SK-N-SH (cell line): ENCODE measurements around the gene COX14. TPM values are rescaled to one million over a fixed set of nuclear protein-coding genes. Genes with fewer than 3 reads are reported as not detected.

Source experiments
- CTCF ChIA-PET: fragments of 300-600, 350-600 bp; formaldehyde crosslinking; extraction: SDS; loops from one replicate; lab custom pipeline; 2021; lab: Yijun Ruan, JAX
- POLR2A ChIA-PET: fragments of 350-600 bp; sonication (Branson Sonifier 250); formaldehyde crosslinking; extraction: SDS; loops from one replicate; lab custom pipeline; 2020; ENCODE audit warnings: antibody characterized with exemption, inconsistent platforms; lab: Yijun Ruan, JAX
- DNase-seq: peaks from one replicate; pipeline ENCODE4 v3.0.0; 2012
- H2AFZ ChIP-seq: fragments of 200-600 bp; sonication (generic); 2 replicates; pipeline ENCODE4 v1.8.1; 2016; ENCODE audit warnings: antibody characterized with exemption, mild to moderate bottlenecking, low read depth
- H3F3A ChIP-seq: fragments of 200-600 bp; sonication (generic); replicated peaks from 2 replicates; pipeline ENCODE3; 2016; ENCODE audit warnings: antibody characterized with exemption, mild to moderate bottlenecking; ENCODE audit not compliant: insufficient read depth
- H3K27ac ChIP-seq, 2 experiments: fragments of 200-500 bp in 1 of 2; fragments of 200-600 bp in 1 of 2; sonication (Bioruptor generic) in 1 of 2; sonication (generic), shearing (Covaris generic) in 1 of 2; 2 replicates each; pipeline versions ENCODE4 v1.5.1 to v1.6.1; 2014 to 2016; ENCODE audit warnings: low read depth in 2 of 2, inconsistent platforms in 1 of 2, low read length in 1 of 2, mild to moderate bottlenecking in 1 of 2, mixed read lengths in 1 of 2
- H3K27me3 ChIP-seq: fragments of 200-600 bp; sonication (generic), shearing (Covaris generic); 2 replicates; pipeline ENCODE4 v1.6.1; 2016; ENCODE audit warnings: mixed run types; ENCODE audit not compliant: insufficient read depth
- H3K36me3 ChIP-seq, 2 experiments: fragments of 200-500 bp in 1 of 2; fragments of 200-600 bp in 1 of 2; sonication (Bioruptor generic) in 1 of 2; sonication (generic) in 1 of 2; replicated peaks in 1 of 2; 2 replicates each; pipeline versions ENCODE3 to v1.5.1; 2014 to 2016; ENCODE audit warnings: low read length in 1 of 2, mild to moderate bottlenecking in 1 of 2; ENCODE audit not compliant: insufficient read depth in 2 of 2, control insufficient read depth in 1 of 2
- H3K4me1 ChIP-seq, 2 experiments: fragments of 200-500 bp in 1 of 2; fragments of 200-600 bp in 1 of 2; sonication (Bioruptor generic) in 1 of 2; sonication (generic), shearing (Covaris generic) in 1 of 2; 2 replicates each; pipeline versions ENCODE4 v1.5.1 to v1.6.1; 2014 to 2016; ENCODE audit warnings: low read depth in 1 of 2, low read length in 1 of 2, mixed run types in 1 of 2; ENCODE audit not compliant: insufficient read depth in 2 of 2, control insufficient read depth in 1 of 2
- H3K4me2 ChIP-seq: fragments of 200-600 bp; sonication (generic), shearing (Covaris generic); 2 replicates; pipeline ENCODE4 v1.6.1; 2017; ENCODE audit warnings: mixed run types
- H3K4me3 ChIP-seq, 2 experiments: fragments of 200-500 bp in 1 of 2; fragments of 200-600 bp in 1 of 2; sonication (Bioruptor generic) in 1 of 2; sonication (generic), shearing (Covaris generic) in 1 of 2; 2 replicates each; pipeline versions ENCODE4 v1.5.1 to v1.8.1; 2014 to 2016; ENCODE audit warnings: low read depth in 2 of 2, inconsistent platforms in 1 of 2, low read length in 1 of 2, mild to moderate bottlenecking in 1 of 2, mixed read lengths in 1 of 2, moderate library complexity in 1 of 2
- H3K79me2 ChIP-seq: fragments of 200-600 bp; sonication (generic); 2 replicates; pipeline ENCODE4 v1.8.1; 2017; ENCODE audit warnings: mild to moderate bottlenecking; ENCODE audit not compliant: insufficient read depth
- H3K9ac ChIP-seq: fragments of 200-600 bp; sonication (generic); 2 replicates; pipeline ENCODE4 v1.6.1; 2017; ENCODE audit warnings: mixed run types
- H3K9me2 ChIP-seq: fragments of 200-600 bp; sonication (generic); 2 replicates; pipeline ENCODE4 v1.6.1; 2017; ENCODE audit warnings: mixed run types
- H3K9me3 ChIP-seq: fragments of 200-600 bp; sonication (generic); 2 replicates; pipeline ENCODE4 v1.6.1; 2017; ENCODE audit warnings: mixed run types, mild to moderate bottlenecking, moderate library complexity
- H4K20me1 ChIP-seq: fragments of 200-600 bp; sonication (generic); 2 replicates; pipeline ENCODE4 v1.6.1; 2017; ENCODE audit warnings: mild to moderate bottlenecking, mixed run types; ENCODE audit not compliant: insufficient read depth
- ELF1 ChIP-seq: IDR thresholded peaks from 2 replicates; pipeline ENCODE4 v1.4.0; 2012
- FOXJ3 ChIP-seq: sonication (generic); formaldehyde crosslinking; IDR thresholded peaks from 2 replicates; pipeline ENCODE4 v1.5.1; 2020; ENCODE audit warnings: mild to moderate bottlenecking, missing genetic modification reagents
- FOXM1 ChIP-seq: IDR thresholded peaks from 2 replicates; pipeline ENCODE4 v1.4.0; 2012; ENCODE audit warnings: low read depth, mild to moderate bottlenecking
- GABPA ChIP-seq: IDR thresholded peaks from 2 replicates; pipeline ENCODE4 v1.4.0; 2012; ENCODE audit warnings: low read depth, mild to moderate bottlenecking
- GATA2 ChIP-seq: sonication (generic); formaldehyde crosslinking; IDR thresholded peaks from 2 replicates; pipeline ENCODE4 v1.5.0; 2020; ENCODE audit warnings: mild to moderate bottlenecking, missing genetic modification reagents
- JUND ChIP-seq: IDR thresholded peaks from 2 replicates; pipeline ENCODE4 v1.4.0; 2012
- MEF2A ChIP-seq: IDR thresholded peaks from 2 replicates; pipeline ENCODE4 v1.4.0; 2012; ENCODE audit warnings: low read depth, borderline replicate concordance
- NFIC ChIP-seq: IDR thresholded peaks from 2 replicates; pipeline ENCODE4 v1.4.0; 2012; ENCODE audit warnings: borderline replicate concordance
- NRF1 ChIP-seq: IDR thresholded peaks from 2 replicates; pipeline ENCODE4 v1.6.1; 2012; ENCODE audit warnings: low read depth, mild to moderate bottlenecking, low read length
- POLR2AphosphoS5 ChIP-seq: IDR thresholded peaks from 2 replicates; pipeline ENCODE4 v1.6.1; 2012; ENCODE audit warnings: low read depth, low read length
- RAD21 ChIP-seq: IDR thresholded peaks from 2 replicates; pipeline ENCODE4 v1.6.1; 2012; ENCODE audit warnings: mild to moderate bottlenecking, low read length
- RCOR1 ChIP-seq: fragments of 150-350 bp; IDR thresholded peaks from 2 replicates; pipeline ENCODE4 v1.6.1; 2017; ENCODE audit warnings: antibody characterized with exemption, low read length
- RXRA ChIP-seq: IDR thresholded peaks from 2 replicates; pipeline ENCODE4 v1.4.0; 2012; ENCODE audit warnings: low read depth, mild to moderate bottlenecking, borderline replicate concordance
- SIN3A ChIP-seq: IDR thresholded peaks from 2 replicates; pipeline ENCODE4 v1.6.1; 2012; ENCODE audit warnings: low read depth, mild to moderate bottlenecking, low read length, moderate library complexity, borderline replicate concordance
- TAF1 ChIP-seq: IDR thresholded peaks from 2 replicates; pipeline ENCODE4 v1.6.1; 2012; ENCODE audit warnings: low read depth, mild to moderate bottlenecking, low read length, moderate library complexity, borderline replicate concordance
- WGBS: methylation state at CpG from one replicate; pipeline ENCODE4 v1.1.6; 2017; ENCODE audit warnings: low lambda C conversion rate; 5-methylcytosine and 5-hydroxymethylcytosine counted together
- polyA plus RNA-seq, 3 experiments: library from polyadenylated mRNA; depleted of rRNA; stranded (reverse); fragments of >200 nt; gene quantifications; 2 replicates each; pipeline ENCODE4 v1.2.3, GENCODE V29; 2012
- TF ChIP-seq, protein P1 (sequence below): fragments of 150-350 bp; IDR thresholded peaks from 2 replicates; pipeline ENCODE4 v1.6.1; 2016; ENCODE audit warnings: mild to moderate bottlenecking, low read depth, low read length
- TF ChIP-seq, protein P2 (sequence below): fragments of 150-350 bp; IDR thresholded peaks from 2 replicates; pipeline ENCODE4 v1.6.1; 2017; ENCODE audit warnings: antibody characterized with exemption, low read length, low read depth, borderline replicate concordance
- TF ChIP-seq, protein P3 (sequence below): IDR thresholded peaks from 2 replicates; pipeline ENCODE4 v1.6.1; 2012; ENCODE audit warnings: mild to moderate bottlenecking, low read depth, low read length, moderate library complexity

Gene COX14
- polyA plus RNA-seq, 1 of the 3 experiments (the other 2 are of a cell fraction) = 204 TPM

DNA sequence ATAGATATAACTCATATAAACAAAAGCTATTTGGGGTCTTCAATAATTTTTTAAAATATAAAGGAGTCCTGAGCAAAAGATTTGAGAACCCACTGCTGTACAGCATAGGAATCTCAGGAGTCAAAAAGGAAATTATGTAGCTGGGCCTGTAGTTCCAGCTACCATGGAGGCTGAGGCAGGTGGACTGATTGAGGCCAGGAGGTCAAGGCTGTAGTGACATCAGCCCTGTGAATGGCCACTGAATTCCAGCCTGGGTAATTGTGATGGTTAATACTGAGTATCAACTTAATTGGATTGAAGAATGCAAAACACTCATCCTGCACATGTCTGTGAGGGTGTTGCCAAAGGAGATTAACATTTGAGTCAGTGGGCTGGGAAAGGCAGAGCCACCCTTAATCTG, 44.6 kb downstream of the COX14 start:
- H3K4me2 ChIP-seq = no peak overlapping the region
- H3K79me2 ChIP-seq = peaks cover 98% of the 10 kb centered on the region
- H3K27me3 ChIP-seq = no peaks in the 10 kb centered on the region
- ChIA-PET CTCF (interaction anchor here (1.1 to 1.8 kb wide), 4 partner anchors 10 to 158 kb away, joined by 4 to 9 read pairs (median 4); partner anchors contain the start of genes CERS5 and COX14), POLR2A (no interaction called here)
- H3K27ac ChIP-seq = no peak overlapping the region
- H3K36me3 ChIP-seq = no peaks in the 10 kb centered on the region
- no peaks in the 10 kb centered on the region for H3K9me2 ChIP-seq
- H3K9ac ChIP-seq = no peak overlapping the region
- no peak for DNase-seq
- no peak overlapping the region for H3K4me3 ChIP-seq
- H3F3A ChIP-seq = peaks cover 15% of the 10 kb centered on the region
- H2AFZ ChIP-seq = no peak overlapping the region
- H3K4me1 ChIP-seq = no peaks in the 10 kb centered on the region
- TF ChIP-seq RAD21 = no peak
- no peak for TF ChIP-seq JUND
- no peak for TF ChIP-seq NFIC
- TF ChIP-seq RXRA = no peak
- no peak for TF ChIP-seq FOXM1
- TF ChIP-seq, protein P1, sequence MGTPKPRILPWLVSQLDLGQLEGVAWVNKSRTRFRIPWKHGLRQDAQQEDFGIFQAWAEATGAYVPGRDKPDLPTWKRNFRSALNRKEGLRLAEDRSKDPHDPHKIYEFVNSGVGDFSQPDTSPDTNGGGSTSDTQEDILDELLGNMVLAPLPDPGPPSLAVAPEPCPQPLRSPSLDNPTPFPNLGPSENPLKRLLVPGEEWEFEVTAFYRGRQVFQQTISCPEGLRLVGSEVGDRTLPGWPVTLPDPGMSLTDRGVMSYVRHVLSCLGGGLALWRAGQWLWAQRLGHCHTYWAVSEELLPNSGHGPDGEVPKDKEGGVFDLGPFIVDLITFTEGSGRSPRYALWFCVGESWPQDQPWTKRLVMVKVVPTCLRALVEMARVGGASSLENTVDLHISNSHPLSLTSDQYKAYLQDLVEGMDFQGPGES = no peak
- TF ChIP-seq, protein P2, sequence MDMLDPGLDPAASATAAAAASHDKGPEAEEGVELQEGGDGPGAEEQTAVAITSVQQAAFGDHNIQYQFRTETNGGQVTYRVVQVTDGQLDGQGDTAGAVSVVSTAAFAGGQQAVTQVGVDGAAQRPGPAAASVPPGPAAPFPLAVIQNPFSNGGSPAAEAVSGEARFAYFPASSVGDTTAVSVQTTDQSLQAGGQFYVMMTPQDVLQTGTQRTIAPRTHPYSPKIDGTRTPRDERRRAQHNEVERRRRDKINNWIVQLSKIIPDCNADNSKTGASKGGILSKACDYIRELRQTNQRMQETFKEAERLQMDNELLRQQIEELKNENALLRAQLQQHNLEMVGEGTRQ = no peak
- TF ChIP-seq GABPA = no peak
- no peak for TF ChIP-seq RCOR1
- no peak for TF ChIP-seq FOXJ3 (CRISPR knock-in tag)
- TF ChIP-seq GATA2 (CRISPR knock-in tag) = no peak
- no peaks in the 10 kb centered on the region for H3K9me3 ChIP-seq
- peaks cover 44% of the 10 kb centered on the region for H4K20me1 ChIP-seq

DNA sequence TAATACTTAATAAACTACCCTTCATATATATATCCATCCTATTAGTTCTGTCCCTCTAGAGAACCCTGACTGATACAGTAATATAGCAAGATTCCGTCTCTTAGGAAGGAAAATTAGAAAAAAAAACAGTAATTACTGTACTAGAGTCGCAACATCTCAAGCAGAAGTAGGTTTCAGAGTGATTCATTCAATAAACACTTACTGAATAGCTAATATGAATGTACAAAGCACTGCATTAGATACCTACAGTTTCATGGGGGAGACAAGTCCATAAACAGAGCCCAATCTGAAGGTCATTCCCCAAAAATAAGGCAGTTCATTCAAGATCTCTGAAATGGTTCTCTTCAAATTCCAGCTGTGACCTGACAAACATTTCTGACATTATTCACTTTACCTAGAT, 45.2 kb downstream of the COX14 start:
- no peak for TF ChIP-seq GATA2 (CRISPR knock-in tag)
- TF ChIP-seq, protein P3, sequence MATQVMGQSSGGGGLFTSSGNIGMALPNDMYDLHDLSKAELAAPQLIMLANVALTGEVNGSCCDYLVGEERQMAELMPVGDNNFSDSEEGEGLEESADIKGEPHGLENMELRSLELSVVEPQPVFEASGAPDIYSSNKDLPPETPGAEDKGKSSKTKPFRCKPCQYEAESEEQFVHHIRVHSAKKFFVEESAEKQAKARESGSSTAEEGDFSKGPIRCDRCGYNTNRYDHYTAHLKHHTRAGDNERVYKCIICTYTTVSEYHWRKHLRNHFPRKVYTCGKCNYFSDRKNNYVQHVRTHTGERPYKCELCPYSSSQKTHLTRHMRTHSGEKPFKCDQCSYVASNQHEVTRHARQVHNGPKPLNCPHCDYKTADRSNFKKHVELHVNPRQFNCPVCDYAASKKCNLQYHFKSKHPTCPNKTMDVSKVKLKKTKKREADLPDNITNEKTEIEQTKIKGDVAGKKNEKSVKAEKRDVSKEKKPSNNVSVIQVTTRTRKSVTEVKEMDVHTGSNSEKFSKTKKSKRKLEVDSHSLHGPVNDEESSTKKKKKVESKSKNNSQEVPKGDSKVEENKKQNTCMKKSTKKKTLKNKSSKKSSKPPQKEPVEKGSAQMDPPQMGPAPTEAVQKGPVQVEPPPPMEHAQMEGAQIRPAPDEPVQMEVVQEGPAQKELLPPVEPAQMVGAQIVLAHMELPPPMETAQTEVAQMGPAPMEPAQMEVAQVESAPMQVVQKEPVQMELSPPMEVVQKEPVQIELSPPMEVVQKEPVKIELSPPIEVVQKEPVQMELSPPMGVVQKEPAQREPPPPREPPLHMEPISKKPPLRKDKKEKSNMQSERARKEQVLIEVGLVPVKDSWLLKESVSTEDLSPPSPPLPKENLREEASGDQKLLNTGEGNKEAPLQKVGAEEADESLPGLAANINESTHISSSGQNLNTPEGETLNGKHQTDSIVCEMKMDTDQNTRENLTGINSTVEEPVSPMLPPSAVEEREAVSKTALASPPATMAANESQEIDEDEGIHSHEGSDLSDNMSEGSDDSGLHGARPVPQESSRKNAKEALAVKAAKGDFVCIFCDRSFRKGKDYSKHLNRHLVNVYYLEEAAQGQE = no peak
- no peak for TF ChIP-seq SIN3A
- TF ChIP-seq RXRA = no peak
- TF ChIP-seq NRF1 = no peak
- TF ChIP-seq FOXJ3 (CRISPR knock-in tag) = no peak
- no peak for TF ChIP-seq MEF2A
- TF ChIP-seq POLR2AphosphoS5 = no peak
- TF ChIP-seq ELF1 = no peak
- TF ChIP-seq TAF1 = no peak
- no peaks in the 10 kb centered on the region for H3K27me3 ChIP-seq
- no peak overlapping the region for H3K4me3 ChIP-seq
- ChIA-PET POLR2A (interaction anchor here (0.6 kb wide), 1 partner anchor 71 kb away, joined by 3 read pairs; no protein-coding TSS in a partner anchor), CTCF (interaction anchor here (0.6 to 1.8 kb wide), 6 partner anchors 10 to 1052 kb away, joined by 3 to 9 read pairs (median 4); partner anchors contain the start of gene CERS5)
- WGBS = 91% methylated on average over 2 of the region's 2 CpGs
- H3K9me2 ChIP-seq = no peaks in the 10 kb centered on the region
- no peak for DNase-seq
- no peaks in the 10 kb centered on the region for H3K36me3 ChIP-seq
- peaks cover 38% of the 10 kb centered on the region for H4K20me1 ChIP-seq
- H3F3A ChIP-seq = peaks cover 15% of the 10 kb centered on the region
- H3K4me2 ChIP-seq = no peak overlapping the region
- no peaks in the 10 kb centered on the region for H3K4me1 ChIP-seq
- H3K9me3 ChIP-seq = no peaks in the 10 kb centered on the region
- H3K27ac ChIP-seq = no peak overlapping the region
- peaks cover 98% of the 10 kb centered on the region for H3K79me2 ChIP-seq
- no peak overlapping the region for H2AFZ ChIP-seq
- no peak overlapping the region for H3K9ac ChIP-seq
